K562 (cell line): ENCODE data around the gene ASF1B. TPM values are rescaled to one million over a fixed set of nuclear protein-coding genes. Genes with fewer than 3 reads are reported as not detected.

Experiments used
- CC2D1A ChIP-seq: fragments of 450-650 bp; IDR thresholded peaks from 2 replicates; pipeline ENCODE4 v1.6.1; 2017; ENCODE audit warnings: mild to moderate bottlenecking
- E2F3 ChIP-seq: fragments of 250-450 bp; sonication (Bioruptor Pico); IDR thresholded peaks from 2 replicates; pipeline ENCODE4 v1.4.0; 2020; ENCODE audit warnings: mild to moderate bottlenecking
- EHMT2 ChIP-seq: fragments of 450-650 bp; IDR thresholded peaks from 2 replicates; pipeline ENCODE4 v1.6.1; 2018; ENCODE audit warnings: antibody characterized with exemption
- EP300 ChIP-seq: IDR thresholded peaks from 2 replicates; pipeline ENCODE4 v1.6.1; 2012; ENCODE audit warnings: low read length, improper control_type of control experiment
- HDAC2 ChIP-seq: fragments of 450-650 bp; IDR thresholded peaks from 2 replicates; pipeline ENCODE4 v1.6.1; 2016; ENCODE audit warnings: mild to moderate bottlenecking
- KHSRP ChIP-seq: fragments of 450-650 bp; IDR thresholded peaks from 2 replicates; pipeline ENCODE4 v1.6.1; 2017
- MCM5 ChIP-seq: fragments of 450-650 bp; IDR thresholded peaks from 2 replicates; pipeline ENCODE4 v1.6.1; 2016; ENCODE audit warnings: low read depth
- MXI1 ChIP-seq: IDR thresholded peaks from 2 replicates; pipeline ENCODE4 v1.6.1; 2011; ENCODE audit warnings: low read depth, mild to moderate bottlenecking, improper control_type of control experiment, low read length
- NR2C1 ChIP-seq, 2 experiments: fragments of 450-650 bp; IDR thresholded peaks; 2 replicates each; pipeline ENCODE4 v1.6.1; 2017; ENCODE audit warnings: mild to moderate bottlenecking in 2 of 2, antibody characterized with exemption in 1 of 2, inconsistent platforms in 1 of 2, missing compliant biosample characterization in 1 of 2, missing genetic modification characterization in 1 of 2
- RCOR1 ChIP-seq, 2 experiments: IDR thresholded peaks; 2 replicates each; pipeline ENCODE4 v1.6.1; 2012; ENCODE audit warnings: low read depth in 2 of 2, low read length in 2 of 2, borderline replicate concordance in 1 of 2, improper control_type of control experiment in 1 of 2
- TRIM24 ChIP-seq, 2 experiments: fragments of 450-650 bp; IDR thresholded peaks; 2 replicates each; pipeline ENCODE4 v1.6.1; 2016
- ZNF695 ChIP-seq: fragments of 450-650 bp; formaldehyde crosslinking; IDR thresholded peaks from 2 replicates; pipeline ENCODE4 v1.4.0; 2020; ENCODE audit warnings: mild to moderate bottlenecking, moderate library complexity
- polyA plus RNA-seq, 8 experiments: library from polyadenylated mRNA; depleted of rRNA in 4 of 8; stranded (reverse) in 5 of 8; unstranded in 3 of 8; fragments of >200 nt; fragmentation: Nextera tagmentation in 2 of 8; fragmentation: Illumina TruSeq in 1 of 8; extraction: Ambion mirVana in 2 of 8; extraction: Trizol in 1 of 8; gene quantifications; 2 replicates each; pipeline versions ENCODE4 v1.2.1 to v1.2.3, GENCODE V29; 2011 to 2014; ENCODE audit warnings: inconsistent platforms in 1 of 8, missing spikeins in 1 of 8
- total RNA-seq, 7 experiments: library from RNA; depleted of rRNA in 6 of 7; stranded (reverse); fragments of >200 nt in 6 of 7; fragmentation: Illumina TruSeq in 2 of 7; extraction: Trizol in 2 of 7; gene quantifications; 2 replicates each; pipeline versions ENCODE4 v1.2.1 to v1.2.3, GENCODE V29; 2011 to 2021; ENCODE audit warnings: low replicate concordance in 1 of 7
- TF ChIP-seq, protein P1 (sequence below), 2 experiments: fragments of 450-650 bp; IDR thresholded peaks; 2 replicates each; pipeline ENCODE4 v1.6.1; 2016; ENCODE audit warnings: mild to moderate bottlenecking in 2 of 2, borderline replicate concordance in 1 of 2, low read depth in 1 of 2, moderate library complexity in 1 of 2
- TF ChIP-seq, protein P2 (sequence below), 2 experiments: fragments of 250-450 bp in 1 of 2; fragments of 450-650 bp in 1 of 2; sonication (Bioruptor Pico) in 1 of 2; IDR thresholded peaks; 2 replicates each; pipeline versions ENCODE4 v1.6.1 to v1.8.0; 2016 to 2021; ENCODE audit warnings: mild to moderate bottlenecking in 2 of 2, moderate library complexity in 2 of 2, missing compliant biosample characterization in 1 of 2, missing genetic modification characterization in 1 of 2
- TF ChIP-seq, protein P3 (sequence below), 2 experiments: fragments of 450-650 bp; IDR thresholded peaks; 2 replicates each; pipeline ENCODE4 v1.6.1; 2016

The ASF1B gene
- total and polyA plus RNA-seq, 9 of the 15 experiments (the other 6 are each of a cell fraction or from before 2014, with no cell fraction given): 6.0 to 69.4 (median 53.3) TPM

DNA sequence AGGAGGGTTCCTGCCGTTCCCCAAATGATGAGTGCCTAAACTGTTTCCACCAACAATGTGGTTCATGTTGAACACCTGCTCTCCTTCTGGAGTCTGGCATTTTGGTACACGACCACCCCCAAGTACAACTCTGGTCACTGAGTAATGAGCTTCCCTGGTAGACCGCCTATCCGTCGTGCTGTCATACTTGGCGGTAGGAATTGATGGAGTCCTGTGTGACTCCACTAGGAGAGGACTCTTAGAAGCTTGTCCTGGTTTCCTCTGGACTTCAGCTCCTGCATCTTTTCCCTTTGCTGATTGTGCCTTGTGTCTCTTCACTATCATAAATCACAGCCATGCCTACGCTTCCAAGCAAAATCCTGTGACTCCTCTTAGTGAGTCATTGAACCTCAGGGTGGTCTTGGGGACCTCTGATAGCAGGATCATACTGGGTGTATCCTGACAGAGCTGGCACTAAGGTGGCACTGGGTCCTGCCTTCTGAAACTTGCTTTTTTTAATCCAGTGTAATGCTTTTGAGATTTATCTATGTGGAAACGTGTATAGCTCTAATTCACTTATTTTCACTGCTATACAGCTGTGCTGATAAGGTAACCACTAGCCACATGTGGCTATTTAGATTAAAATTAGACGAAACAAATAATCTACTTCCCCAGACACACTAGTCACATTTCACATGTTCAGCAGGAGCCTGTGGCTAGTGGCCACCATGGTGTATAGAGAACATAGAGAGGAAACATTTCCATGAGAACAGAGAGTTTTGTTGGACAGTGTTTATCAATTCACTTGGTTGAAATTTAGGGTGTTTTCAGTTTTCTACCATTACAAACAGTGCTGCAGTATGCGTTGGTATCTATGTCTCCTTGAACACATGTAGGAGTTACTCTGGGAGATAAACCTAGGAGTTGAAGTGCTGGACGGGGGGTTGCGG is 6.1 kb upstream of the ASF1B start (continued):
- TF ChIP-seq, protein P1, sequence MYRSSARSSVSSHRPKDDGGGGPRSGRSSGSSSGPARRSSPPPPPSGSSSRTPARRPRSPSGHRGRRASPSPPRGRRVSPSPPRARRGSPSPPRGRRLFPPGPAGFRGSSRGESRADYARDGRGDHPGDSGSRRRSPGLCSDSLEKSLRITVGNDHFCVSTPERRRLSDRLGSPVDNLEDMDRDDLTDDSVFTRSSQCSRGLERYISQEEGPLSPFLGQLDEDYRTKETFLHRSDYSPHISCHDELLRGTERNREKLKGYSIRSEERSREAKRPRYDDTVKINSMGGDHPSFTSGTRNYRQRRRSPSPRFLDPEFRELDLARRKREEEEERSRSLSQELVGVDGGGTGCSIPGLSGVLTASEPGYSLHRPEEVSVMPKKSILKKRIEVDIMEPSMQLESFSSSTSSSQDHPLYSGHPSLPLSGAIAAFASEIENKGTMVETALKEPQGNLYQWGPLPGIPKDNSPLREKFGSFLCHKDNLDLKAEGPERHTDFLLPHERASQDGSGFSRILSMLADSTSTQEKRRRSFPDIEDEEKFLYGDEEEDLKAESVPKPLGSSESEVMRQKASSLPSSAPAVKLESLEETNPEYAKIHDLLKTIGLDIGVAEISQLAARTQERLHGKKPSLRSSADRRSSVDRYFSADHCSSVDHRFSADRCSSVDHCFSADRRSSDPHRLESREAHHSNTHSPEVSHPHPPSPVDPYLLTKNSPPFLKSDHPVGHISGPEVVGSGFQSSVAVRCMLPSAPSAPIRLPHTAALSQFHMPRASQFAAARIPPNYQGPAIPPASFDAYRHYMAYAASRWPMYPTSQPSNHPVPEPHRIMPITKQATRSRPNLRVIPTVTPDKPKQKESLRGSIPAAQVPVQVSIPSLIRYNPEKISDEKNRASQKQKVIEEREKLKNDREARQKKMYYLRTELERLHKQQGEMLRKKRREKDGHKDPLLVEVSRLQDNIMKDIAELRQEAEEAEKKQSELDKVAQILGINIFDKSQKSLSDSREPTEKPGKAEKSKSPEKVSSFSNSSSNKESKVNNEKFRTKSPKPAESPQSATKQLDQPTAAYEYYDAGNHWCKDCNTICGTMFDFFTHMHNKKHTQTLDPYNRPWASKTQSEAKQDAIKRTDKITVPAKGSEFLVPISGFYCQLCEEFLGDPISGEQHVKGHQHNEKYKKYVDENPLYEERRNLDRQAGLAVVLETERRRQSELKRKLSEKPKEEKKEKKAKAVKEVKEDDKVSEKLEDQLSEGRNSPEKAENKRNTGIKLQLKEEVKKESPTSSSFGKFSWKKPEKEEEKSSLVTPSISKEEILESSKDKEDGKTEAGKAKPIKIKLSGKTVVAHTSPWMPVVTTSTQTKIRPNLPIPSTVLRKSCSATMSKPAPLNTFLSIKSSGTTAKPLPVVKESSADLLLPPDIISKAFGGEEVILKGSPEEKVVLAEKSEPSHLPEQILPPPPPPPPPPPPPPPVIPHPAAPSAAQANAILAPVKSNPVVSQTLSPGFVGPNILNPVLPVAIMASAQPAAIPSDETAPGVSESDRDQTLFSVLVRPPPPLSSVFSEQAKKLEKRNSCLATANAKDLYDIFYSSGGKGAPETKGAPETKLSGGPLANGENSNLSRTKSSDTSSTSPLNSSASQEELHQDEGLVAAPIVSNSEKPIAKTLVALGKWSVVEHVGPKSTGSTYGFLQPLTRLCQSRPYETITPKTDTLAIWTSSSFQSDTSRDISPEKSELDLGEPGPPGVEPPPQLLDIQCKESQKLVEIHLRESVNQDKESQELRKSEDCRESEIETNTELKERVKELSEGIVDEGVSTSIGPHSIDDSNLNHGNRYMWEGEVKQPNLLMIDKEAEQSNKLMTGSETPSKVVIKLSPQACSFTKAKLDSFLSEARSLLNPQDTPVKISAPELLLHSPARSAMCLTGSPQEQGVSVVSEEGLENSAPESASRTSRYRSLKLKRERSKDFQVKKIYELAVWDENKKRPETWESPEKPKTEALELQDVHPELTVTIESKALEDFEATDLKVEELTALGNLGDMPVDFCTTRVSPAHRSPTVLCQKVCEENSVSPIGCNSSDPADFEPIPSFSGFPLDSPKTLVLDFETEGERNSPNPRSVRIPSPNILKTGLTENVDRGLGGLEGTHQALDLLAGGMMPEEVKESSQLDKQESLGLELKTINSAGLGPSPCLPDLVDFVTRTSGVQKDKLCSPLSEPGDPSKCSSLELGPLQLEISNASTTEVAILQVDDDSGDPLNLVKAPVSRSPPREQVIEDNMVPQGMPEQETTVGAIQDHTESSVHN (IDR thresholded peaks at IDR 0.05; ENCODE audit: borderline replicate concordance in 1 of 2, low read depth in 1 of 2): 0 out of 4 replicates have a peak, but pooled peaks of 1 of the 2 experiments have one; percentile 43
- TF ChIP-seq, protein P2, sequence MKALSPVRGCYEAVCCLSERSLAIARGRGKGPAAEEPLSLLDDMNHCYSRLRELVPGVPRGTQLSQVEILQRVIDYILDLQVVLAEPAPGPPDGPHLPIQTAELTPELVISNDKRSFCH (CRISPR knock-in tag; IDR thresholded peaks at IDR 0.05): no peak
- TF ChIP-seq, protein P2 (tag; IDR thresholded peaks at IDR 0.05): peak; percentile 78; the same call in 1 of the 2 replicates
- TF ChIP-seq EP300 (peak; percentile 40), ZNF695 (CRISPR knock-in tag) (no peak), HDAC2 (peak; percentile 100), MXI1 (peak; percentile 67; the same call in 1 of the 2 replicates), NR2C1 (IDR thresholded peaks at IDR 0.05) (no peak), NR2C1 (tag; IDR thresholded peaks at IDR 0.05) (peak; percentile 43; the same call in 1 of the 2 replicates), E2F3 (CRISPR knock-in tag) (no peak), TRIM24 (IDR thresholded peaks at IDR 0.05) (peak; percentile 51 to 68; a peak in 3 of 4 replicates), MCM5 (no peak), KHSRP (peak; percentile 50; the same call in 1 of the 2 replicates), CC2D1A (peak; percentile 55; the same call in 1 of the 2 replicates), EHMT2 (no peak), RCOR1 (IDR thresholded peaks at IDR 0.05; ENCODE audit: borderline replicate concordance in 1 of 2, low read depth in 2 of 2, low read length in 2 of 2) (peak; percentile 93 to 98)
- TF ChIP-seq, protein P3, sequence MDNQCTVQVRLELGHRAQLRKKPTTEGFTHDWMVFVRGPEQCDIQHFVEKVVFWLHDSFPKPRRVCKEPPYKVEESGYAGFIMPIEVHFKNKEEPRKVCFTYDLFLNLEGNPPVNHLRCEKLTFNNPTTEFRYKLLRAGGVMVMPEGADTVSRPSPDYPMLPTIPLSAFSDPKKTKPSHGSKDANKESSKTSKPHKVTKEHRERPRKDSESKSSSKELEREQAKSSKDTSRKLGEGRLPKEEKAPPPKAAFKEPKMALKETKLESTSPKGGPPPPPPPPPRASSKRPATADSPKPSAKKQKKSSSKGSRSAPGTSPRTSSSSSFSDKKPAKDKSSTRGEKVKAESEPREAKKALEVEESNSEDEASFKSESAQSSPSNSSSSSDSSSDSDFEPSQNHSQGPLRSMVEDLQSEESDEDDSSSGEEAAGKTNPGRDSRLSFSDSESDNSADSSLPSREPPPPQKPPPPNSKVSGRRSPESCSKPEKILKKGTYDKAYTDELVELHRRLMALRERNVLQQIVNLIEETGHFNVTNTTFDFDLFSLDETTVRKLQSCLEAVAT (IDR thresholded peaks at IDR 0.05): peak in 1 of 2 experiments; percentile 72; a peak in 2 of 4 replicates
